ENCODE measurements around the gene ZNF512.

DNA sequence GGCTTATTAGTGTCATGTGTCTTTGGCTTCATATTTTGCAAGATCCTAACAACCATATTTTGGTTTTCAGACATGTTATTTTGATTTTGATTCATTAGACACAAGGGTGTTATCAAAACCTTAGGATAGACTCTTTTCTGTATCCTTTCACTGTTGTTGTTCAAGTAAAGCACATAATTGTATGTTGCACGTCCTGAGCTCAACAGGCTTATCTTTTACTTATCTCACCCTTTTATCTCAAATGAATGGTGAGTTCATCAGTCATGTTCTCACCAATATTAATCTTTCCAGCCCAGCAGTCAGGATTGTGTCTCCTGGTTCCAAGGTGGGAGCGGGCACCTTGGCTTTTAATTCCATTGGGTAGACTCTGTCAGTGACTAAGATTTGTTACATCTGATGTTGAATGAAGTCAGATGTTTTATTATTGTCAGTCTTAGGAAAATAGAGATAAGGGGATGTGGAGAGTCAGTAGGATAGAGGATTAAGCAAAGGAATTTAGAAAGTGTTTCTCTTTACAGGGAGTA lies 57.9 kb downstream of the ZNF512 start:
- TF ChIP-seq, protein P1, sequence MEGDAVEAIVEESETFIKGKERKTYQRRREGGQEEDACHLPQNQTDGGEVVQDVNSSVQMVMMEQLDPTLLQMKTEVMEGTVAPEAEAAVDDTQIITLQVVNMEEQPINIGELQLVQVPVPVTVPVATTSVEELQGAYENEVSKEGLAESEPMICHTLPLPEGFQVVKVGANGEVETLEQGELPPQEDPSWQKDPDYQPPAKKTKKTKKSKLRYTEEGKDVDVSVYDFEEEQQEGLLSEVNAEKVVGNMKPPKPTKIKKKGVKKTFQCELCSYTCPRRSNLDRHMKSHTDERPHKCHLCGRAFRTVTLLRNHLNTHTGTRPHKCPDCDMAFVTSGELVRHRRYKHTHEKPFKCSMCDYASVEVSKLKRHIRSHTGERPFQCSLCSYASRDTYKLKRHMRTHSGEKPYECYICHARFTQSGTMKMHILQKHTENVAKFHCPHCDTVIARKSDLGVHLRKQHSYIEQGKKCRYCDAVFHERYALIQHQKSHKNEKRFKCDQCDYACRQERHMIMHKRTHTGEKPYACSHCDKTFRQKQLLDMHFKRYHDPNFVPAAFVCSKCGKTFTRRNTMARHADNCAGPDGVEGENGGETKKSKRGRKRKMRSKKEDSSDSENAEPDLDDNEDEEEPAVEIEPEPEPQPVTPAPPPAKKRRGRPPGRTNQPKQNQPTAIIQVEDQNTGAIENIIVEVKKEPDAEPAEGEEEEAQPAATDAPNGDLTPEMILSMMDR (IDR thresholded peaks at IDR 0.05): no peak
- TF ChIP-seq POLR2AphosphoS5 (IDR thresholded peaks at IDR 0.05) (no peak), EP300 (IDR thresholded peaks at IDR 0.05; ENCODE audit: low read depth) (no peak)
